PC-9 (cell line): ENCODE data around the gene PARP9. TPM values are rescaled to one million over a fixed set of nuclear protein-coding genes. Genes with fewer than 3 reads are reported as not detected.

Experiments used
- BruUV-seq: library from RNA; stranded (reverse); fragments of 400-500 nt; replicated peaks from 2 replicates; lab custom pipeline; 2021; lab: Mats Ljungman, UMichigan
- CTCF ChIA-PET: fragments of 300-600 bp; sonication (Branson Sonifier 250); formaldehyde crosslinking; loops from one replicate; lab custom pipeline; 2022; ENCODE audit warnings: antibody characterized with exemption; lab: Charles Lee
- POLR2A ChIA-PET: fragments of 300-600 bp; sonication (Branson Sonifier 250); formaldehyde crosslinking; loops from one replicate; lab custom pipeline; 2022; ENCODE audit warnings: antibody characterized with exemption; ENCODE audit not compliant: unreplicated experiment; lab: Charles Lee
- DNase-seq, 2 experiments: peaks; one replicate each; pipeline versions ENCODE4 v3.0.0 to v3.0.0-alpha.2; 2015 to 2022; ENCODE audit warnings: mixed read lengths in 1 of 2
- H2AFZ ChIP-seq: fragments of 200-600 bp; sonication (generic); 2 replicates; pipeline ENCODE4 v1.8.1; 2017; ENCODE audit warnings: antibody characterized with exemption
- H3F3A ChIP-seq: fragments of 200-600 bp; sonication (generic); 2 replicates; pipeline ENCODE4 v1.8.1; 2017; ENCODE audit warnings: antibody characterized with exemption, mild to moderate bottlenecking, low read depth; ENCODE audit not compliant: insufficient read depth
- H3K27ac ChIP-seq: fragments of 200-600 bp; sonication (generic); 2 replicates; pipeline ENCODE4 v1.6.1; 2016; ENCODE audit warnings: mixed run types
- H3K27me3 ChIP-seq: fragments of 200-600 bp; sonication (generic); 2 replicates; pipeline ENCODE4 v1.6.1; 2016; ENCODE audit warnings: low read depth, mixed run types; ENCODE audit not compliant: insufficient read depth
- H3K36me3 ChIP-seq: fragments of 200-600 bp; sonication (generic); 2 replicates; pipeline ENCODE4 v1.6.1; 2016; ENCODE audit warnings: low read depth, mixed run types
- H3K4me1 ChIP-seq: fragments of 200-600 bp; sonication (generic); replicated peaks from 2 replicates; pipeline ENCODE4 v1.6.1; 2016; ENCODE audit warnings: mixed run types; ENCODE audit not compliant: insufficient read depth
- H3K4me2 ChIP-seq: fragments of 200-600 bp; sonication (generic); 2 replicates; pipeline ENCODE4 v1.6.1; 2017; ENCODE audit warnings: mixed run types
- H3K4me3 ChIP-seq: fragments of 200-600 bp; sonication (generic); 2 replicates; pipeline ENCODE4 v1.6.1; 2016; ENCODE audit warnings: mixed run types
- H3K79me2 ChIP-seq: fragments of 200-600 bp; sonication (generic); 2 replicates; pipeline ENCODE4 v1.6.1; 2017; ENCODE audit warnings: low read depth, mixed run types
- H3K9me2 ChIP-seq: fragments of 200-600 bp; sonication (generic); 2 replicates; pipeline ENCODE4 v1.8.1; 2017; ENCODE audit warnings: mild to moderate bottlenecking; ENCODE audit not compliant: insufficient read depth
- H3K9me3 ChIP-seq: fragments of 200-600 bp; sonication (generic); 2 replicates; pipeline ENCODE4 v1.8.1; 2016; ENCODE audit warnings: low read depth; ENCODE audit not compliant: insufficient read depth
- H4K20me1 ChIP-seq: fragments of 200-600 bp; sonication (generic); 2 replicates; pipeline ENCODE4 v1.8.1; 2017; ENCODE audit not compliant: insufficient read depth
- CTCF ChIP-seq: fragments of 200-600 bp; sonication (generic); conservative IDR thresholded peaks from 2 replicates; pipeline ENCODE4 v1.6.1; 2017; ENCODE audit warnings: mixed run types, antibody characterized with exemption, mild to moderate bottlenecking, moderate library complexity
- EZH2 ChIP-seq: fragments of 200-600 bp; sonication (generic); IDR thresholded peaks from 2 replicates; pipeline ENCODE4 v1.8.0; 2017; ENCODE audit warnings: antibody characterized with exemption, low read depth
- intact Hi-C: fragments of 100-400 bp; cut with micrococcal nuclease; formaldehyde crosslinking; loops from one replicate; pipeline ENCODE4 v1.10.0; 2022; ENCODE audit not compliant: unreplicated experiment
- total RNA-seq: library from RNA; stranded (reverse); gene quantifications from 2 replicates; pipeline ENCODE4 v1.2.3, GENCODE V29; 2021

PARP9 gene
- total RNA-seq, 1 experiment from 2014 or later: 21.1 TPM

GRCh38 chr3:122563717-122564025 is 429 bp downstream of the PARP9 start:
- no peaks in the 10 kb centered on the region for H3K27me3 ChIP-seq
- H3K27ac ChIP-seq: peak overlapping the region; percentile 72
- H3K4me1 ChIP-seq: peaks cover 14% of the 10 kb centered on the region; the same call in 1 of the 2 replicates
- H3F3A ChIP-seq: 0 out of 2 replicates have a peak, but pooled peaks cover 4% of the 10 kb centered on the region
- peak overlapping the region; percentile 85 for H3K4me3 ChIP-seq
- no peak for DNase-seq
- no peak for TF ChIP-seq CTCF
- TF ChIP-seq EZH2: no peak
- ChIA-PET CTCF (interaction anchor here (1.1 kb wide), 1 partner anchor 116 kb away, joined by 6 read pairs; no protein-coding TSS in a partner anchor), POLR2A (interaction anchor here (0.6 to 1.1 kb wide), 3 partner anchors 67 to 329 kb away, joined by 3 to 8 read pairs (median 4); no protein-coding TSS in a partner anchor)
- H3K4me2 ChIP-seq: peak overlapping the region; percentile 99
- no peaks in the 10 kb centered on the region for H3K9me2 ChIP-seq
- BruUV-seq: TSS peak; percentile 64
- peaks cover 6% of the 10 kb centered on the region; the same call in 1 of the 2 replicates for H3K79me2 ChIP-seq
- intact Hi-C loops: loop anchor here (2.0 to 5.0 kb wide), 3 partner anchors 106 to 465 kb away; partner anchors contain the start of gene SLC49A4
- H3K9me3 ChIP-seq: no peaks in the 10 kb centered on the region
- no peaks in the 10 kb centered on the region for H4K20me1 ChIP-seq
- peak overlapping the region; percentile 91 for H2AFZ ChIP-seq
- H3K36me3 ChIP-seq: no peaks in the 10 kb centered on the region

GRCh38 chr3:122562923-122563716 is 980 bp downstream of the PARP9 start:
- Histone ChIP-seq H4K20me1 (no peaks in the 10 kb centered on the region), H3K27ac (peak overlapping the region; percentile 72; the same call in 1 of the 2 replicates), H3K9me3 (no peaks in the 10 kb centered on the region), H3F3A (no peaks in the 10 kb centered on the region), H3K36me3 (no peaks in the 10 kb centered on the region), H3K27me3 (no peaks in the 10 kb centered on the region), H2AFZ (peak overlapping the region; percentile 91), H3K4me2 (peak overlapping the region; percentile 99), H3K9me2 (no peaks in the 10 kb centered on the region), H3K4me3 (peak overlapping the region; percentile 85), H3K4me1 (peaks cover 14% of the 10 kb centered on the region; the same call in 1 of the 2 replicates), H3K79me2 (peaks cover 6% of the 10 kb centered on the region; the same call in 1 of the 2 replicates)
- ChIA-PET CTCF (no interaction called here), POLR2A (no interaction called here)
- DNase-seq: no peak
- BruUV-seq: no TSS peak
- intact Hi-C loops: loop anchor here (2.0 to 5.0 kb wide), 3 partner anchors 106 to 466 kb away; partner anchors contain the start of gene SLC49A4
- TF ChIP-seq CTCF: no peak
- TF ChIP-seq EZH2: no peak

GRCh38 chr3:122560680-122561079 is 3.4 kb downstream of the PARP9 start:
- Histone ChIP-seq H3K4me2 (no peak overlapping the region), H2AFZ (no peak overlapping the region), H3F3A (no peaks in the 10 kb centered on the region), H3K4me1 (peaks cover 14% of the 10 kb centered on the region; the same call in 1 of the 2 replicates), H3K4me3 (no peak overlapping the region), H3K27me3 (no peaks in the 10 kb centered on the region), H3K27ac (no peak overlapping the region), H4K20me1 (no peaks in the 10 kb centered on the region), H3K79me2 (peaks cover 6% of the 10 kb centered on the region; the same call in 1 of the 2 replicates), H3K9me3 (no peaks in the 10 kb centered on the region), H3K36me3 (no peaks in the 10 kb centered on the region), H3K9me2 (no peaks in the 10 kb centered on the region)
- no peak for TF ChIP-seq EZH2
- peak; percentile 71 for TF ChIP-seq CTCF
- peak; percentile 36 to 61 for DNase-seq
- ChIA-PET POLR2A (no interaction called here), CTCF (no interaction called here)
- no TSS peak for BruUV-seq
- intact Hi-C loops: loop anchor here (1.0 to 5.0 kb wide), 4 partner anchors 103 to 237 kb away; partner anchors contain the start of gene SLC49A4
